Right renal pelvis (tissue), 4 donors: ENCODE data around the gene CYP26B1. TPM values are rescaled to one million over a fixed set of nuclear protein-coding genes. Genes with fewer than 3 reads are reported as not detected.
A peak's percentile ranks its signal among the peaks of the same experiment; 100 is the strongest.

ENCODE experiments used
- DNase-seq, 4 donors: peaks; one replicate each; pipeline ENCODE4 v3.0.0-alpha.2; 2013; ENCODE audit warnings: low read depth in 4 of 4, low spot score in 3 of 4, missing footprints in 1 of 4
- polyA plus RNA-seq, 4 donors: library from polyadenylated mRNA; unstranded; fragments of 120-200 nt; gene quantifications; one replicate each; pipeline ENCODE4 v1.2.1, GENCODE V29; 2013; ENCODE audit not compliant: insufficient read length in 4 of 4

CYP26B1 gene
- 10 to 100 TPM; 14.8 to 20.6 (median 16.4) TPM for polyA plus RNA-seq

- DNase-seq: no peak
Observed at GRCh38 chr2:72147303-72147971, at the start of gene CYP26B1. TSS of gene CYP26B1 (minus strand) at chr2:72147862. CDS start at chr2:72147834, 28 bp downstream.

- no peak for DNase-seq
Observed at GRCh38 chr2:72193723-72194122, 46.1 kb upstream of the CYP26B1 start.

GRCh38 chr2:72191441-72191840, 43.8 kb upstream of the CYP26B1 start:
- no peak for DNase-seq

- DNase-seq: no peak
Observed at GRCh38 chr2:72185206-72185605, 37.5 kb upstream of the CYP26B1 start.

GRCh38 chr2:72183466-72183865, 35.8 kb upstream of the CYP26B1 start:
- no peak for DNase-seq

- peak in 2 of 4 donors; percentile 8 to 36 for DNase-seq
Observed at GRCh38 chr2:72183016-72183415, 35.4 kb upstream of the CYP26B1 start.

- no peak for DNase-seq
Observed at GRCh38 chr2:72182547-72182946, 34.9 kb upstream of the CYP26B1 start.

DNA sequence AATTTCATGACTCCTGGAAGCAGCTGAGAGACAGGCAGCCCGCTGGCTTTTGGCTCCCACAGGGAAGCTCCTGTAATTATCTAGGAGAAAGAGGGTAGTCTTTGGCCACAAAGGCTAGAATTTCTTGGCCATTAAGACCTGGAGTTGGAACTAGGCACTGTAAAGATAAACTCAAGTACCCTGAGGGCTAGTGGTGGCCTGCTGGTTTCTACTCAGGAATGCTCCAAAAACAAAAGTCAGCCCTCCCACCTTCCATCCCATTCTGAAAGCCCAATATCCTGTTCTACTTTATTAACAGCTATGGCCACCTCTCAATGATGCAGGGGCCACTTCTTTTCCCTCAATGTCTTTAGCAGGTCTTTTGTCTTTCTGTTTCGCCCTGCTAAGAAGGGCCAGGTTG, 34.0 kb upstream of the CYP26B1 start:
- DNase-seq: no peak

DNA sequence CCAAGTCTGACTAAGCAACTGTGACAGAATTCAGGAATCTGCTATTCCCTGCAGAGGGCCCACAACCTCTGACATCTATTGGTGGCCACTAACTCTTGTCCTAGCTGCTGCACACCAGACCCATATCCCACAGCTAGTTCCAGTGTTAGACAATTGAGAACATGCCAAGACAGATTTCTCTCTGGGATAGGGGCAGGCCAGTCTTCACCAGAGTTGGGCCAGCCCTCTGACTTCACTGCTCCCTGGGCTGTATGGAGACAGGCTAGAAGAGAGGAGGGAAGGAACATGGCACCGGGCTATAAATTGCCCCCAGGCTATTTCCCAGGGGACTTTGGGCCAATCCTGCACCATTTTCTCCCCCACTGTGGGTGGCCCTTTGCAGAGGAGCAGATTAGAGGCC, 32.7 kb upstream of the CYP26B1 start:
- no peak for DNase-seq

- no peak for DNase-seq
Observed at GRCh38 chr2:72178551-72178950, 30.9 kb upstream of the CYP26B1 start.

DNA sequence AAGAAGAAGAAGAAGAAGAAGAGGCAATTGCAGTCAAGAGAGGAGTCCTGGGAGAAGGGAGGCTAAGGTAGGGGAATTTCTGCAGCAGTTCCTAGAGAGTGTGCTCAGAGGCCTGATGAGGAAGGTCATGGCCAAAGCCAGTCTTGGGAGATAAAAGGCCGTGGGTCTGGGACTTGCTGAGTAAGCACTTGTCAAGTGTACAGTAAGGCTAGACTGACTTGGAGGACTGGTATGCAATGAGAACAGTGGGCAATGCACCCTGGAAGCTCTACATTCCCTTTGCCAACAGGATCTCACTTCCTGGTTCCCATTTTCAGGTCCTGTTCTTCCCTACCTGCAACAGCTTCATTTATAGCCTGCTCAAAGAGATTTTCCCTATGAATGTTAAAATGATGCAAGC, 28.6 kb upstream of the CYP26B1 start:
- no peak for DNase-seq

DNA sequence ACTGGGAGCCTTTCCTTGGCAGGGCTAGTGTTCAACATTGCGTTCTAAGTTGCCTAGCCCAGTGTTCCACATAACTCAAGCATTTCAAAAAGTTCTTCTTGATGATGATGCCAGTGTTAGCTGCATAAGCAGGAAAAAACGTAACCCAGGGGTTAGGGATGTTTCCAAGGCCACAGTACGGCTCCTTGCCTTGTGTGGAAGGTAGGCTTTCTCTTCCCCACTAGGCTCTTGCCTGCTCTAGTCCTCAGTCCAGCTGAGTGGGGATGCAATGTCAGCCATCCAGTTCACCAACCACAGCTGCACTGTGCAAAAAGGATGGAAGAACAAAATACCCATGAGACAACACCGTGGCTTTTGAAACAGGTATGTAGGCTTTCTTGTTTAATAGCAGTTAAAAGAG, 28.0 kb upstream of the CYP26B1 start:
- no peak for DNase-seq

DNA sequence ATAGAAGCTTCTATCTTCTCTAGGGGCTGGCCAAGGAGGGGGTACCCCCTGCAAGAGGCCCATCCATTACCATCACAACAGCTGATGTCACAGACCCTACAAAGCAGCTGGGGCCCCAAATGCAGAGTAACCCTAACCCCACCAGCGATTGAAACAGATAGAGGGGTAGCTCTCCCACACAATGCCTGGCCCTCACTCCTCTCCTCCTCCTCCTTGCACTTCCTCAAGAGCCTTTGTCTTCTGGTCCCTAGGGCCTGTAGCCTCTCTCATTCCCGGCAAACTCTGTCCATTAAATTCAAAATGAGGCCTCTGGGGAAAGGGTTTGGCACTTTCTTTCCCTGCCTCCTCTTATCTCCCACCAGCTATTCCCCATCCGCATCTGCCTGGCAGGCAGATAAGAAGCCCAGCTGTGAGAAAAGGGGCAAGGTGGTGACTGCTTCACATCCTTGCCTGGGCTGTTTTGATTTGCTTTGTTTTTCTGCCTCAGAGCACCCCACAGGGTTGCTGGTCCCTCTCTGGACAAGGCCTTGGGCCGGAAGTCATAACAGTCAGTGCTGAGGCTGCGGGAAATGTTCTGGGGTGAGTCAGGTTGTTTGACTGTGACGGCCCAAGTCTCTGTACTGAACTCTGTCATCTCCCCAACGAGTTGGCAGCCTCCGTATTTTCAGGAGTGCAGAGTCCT, 26.1 kb upstream of the CYP26B1 start:
- no peak for DNase-seq

DNA sequence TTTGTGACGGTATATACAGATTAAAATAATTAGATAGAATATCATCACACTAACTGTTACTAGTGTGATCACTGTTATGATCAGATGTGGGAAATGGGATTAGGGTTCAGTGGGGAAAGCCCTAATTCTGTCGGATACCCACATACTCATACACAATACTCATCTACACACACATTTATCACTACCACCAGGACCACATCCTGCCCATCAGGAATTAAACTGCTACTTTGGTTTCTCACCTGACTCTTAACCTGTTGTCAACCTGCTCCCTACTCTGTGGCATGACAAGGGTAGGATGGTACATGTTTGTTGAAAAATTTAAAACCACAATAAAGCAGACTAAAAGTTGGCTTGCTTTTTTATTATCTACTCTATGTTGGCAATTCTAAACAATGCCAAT, 24.8 kb upstream of the CYP26B1 start:
- DNase-seq: no peak

DNA sequence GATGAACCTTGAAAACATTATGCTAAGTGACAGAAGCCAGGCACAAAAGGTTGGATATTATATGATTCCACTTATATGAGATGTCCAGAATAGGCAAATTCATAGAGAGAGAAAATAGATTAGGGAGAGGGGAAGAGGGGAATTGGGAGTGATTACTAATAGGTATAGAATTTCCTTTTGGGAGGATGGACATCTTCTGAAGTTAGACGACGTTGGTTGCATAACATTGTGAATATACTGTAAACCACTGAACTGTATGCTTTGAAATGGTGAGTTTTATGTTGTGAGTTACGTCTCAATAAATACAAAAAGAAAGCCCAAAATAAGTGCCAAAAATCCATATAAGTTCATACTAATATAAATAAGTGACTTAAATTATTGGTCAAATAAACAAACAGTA, 18.6 kb upstream of the CYP26B1 start:
- no peak for DNase-seq

GRCh38 chr2:72165792-72166191, 18.1 kb upstream of the CYP26B1 start:
- DNase-seq: no peak

GRCh38 chr2:72162574-72162973, 14.9 kb upstream of the CYP26B1 start:
- no peak for DNase-seq

DNA sequence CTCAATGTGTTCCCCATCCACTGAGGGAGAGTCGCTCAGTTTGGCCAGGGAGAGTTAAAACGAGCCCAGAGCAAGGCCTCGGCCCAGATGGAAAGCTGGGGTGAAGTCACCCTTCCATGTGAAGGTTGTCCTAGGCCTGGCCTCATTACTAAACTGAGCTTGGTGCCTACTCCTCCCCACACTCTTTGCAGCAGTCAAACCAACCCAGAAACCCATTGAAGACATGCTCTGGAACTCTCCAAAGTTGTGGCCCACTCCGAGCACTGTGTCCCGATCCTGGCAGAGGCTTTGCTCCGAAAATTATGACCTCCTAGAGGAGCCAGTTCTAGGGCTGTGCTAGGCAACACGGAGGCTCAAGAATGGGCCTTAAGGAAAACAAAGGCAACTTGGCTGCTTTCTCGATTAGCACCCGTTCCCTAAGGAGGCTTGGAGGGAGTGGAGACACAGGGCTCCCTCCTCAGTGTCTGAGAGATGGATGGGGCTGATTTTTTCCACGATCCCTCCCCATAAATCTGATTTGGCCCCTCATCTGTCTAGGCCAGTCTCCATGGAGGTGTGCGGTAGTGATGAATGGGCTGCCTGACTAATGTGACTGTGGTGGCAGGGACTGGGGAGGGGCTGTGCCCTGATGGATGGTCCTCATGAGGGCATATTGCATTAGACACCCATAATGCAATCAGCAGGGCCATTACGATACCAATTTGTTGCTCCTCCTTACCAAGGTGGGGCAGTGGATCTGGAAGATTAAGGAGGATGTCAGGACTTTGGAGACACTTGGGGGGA, 11.7 kb upstream of the CYP26B1 start:
- no peak for DNase-seq

DNA sequence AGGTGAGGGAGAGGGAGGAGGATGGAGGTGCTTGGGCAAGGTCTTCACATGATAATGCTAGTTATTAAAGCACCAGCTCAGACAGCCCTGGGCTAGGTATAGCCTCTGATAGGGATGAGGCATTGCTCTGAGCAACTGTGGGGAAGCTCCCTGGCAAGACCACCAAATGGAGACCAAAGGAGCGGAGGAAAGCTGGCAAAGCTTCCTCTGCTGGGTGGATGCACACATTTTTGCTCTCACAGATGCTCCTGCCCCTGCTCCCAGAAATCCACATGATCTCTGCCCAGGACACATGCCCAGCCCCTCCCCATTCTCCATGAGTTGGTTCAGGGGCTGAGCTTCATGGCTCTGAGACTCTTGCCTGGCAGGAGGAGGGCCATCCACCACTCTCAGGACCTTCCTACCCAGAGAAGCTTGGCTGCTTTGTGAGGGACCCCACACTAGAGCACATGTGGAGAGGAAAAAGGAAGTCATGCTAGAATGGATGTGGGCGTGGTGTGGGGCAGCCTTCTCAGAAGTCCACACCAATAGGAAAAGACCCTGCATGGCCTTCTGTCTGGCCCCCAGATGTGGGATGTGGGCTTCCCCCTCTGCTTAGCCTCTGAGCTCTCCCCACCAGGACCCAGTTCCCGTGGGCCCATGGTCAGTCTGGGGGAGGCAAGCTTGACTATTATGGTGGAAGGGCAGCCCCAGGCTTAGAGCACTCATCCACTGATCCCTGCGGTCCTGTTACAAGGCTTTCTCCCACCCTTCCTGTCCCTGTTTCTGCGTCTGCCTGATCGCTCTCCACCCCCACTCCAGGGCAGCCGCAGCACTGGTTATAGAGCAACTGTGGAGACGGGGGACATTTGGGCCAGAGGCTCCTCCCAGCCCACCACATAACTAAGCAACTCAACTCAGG, 10.5 kb upstream of the CYP26B1 start:
- no peak for DNase-seq

DNA sequence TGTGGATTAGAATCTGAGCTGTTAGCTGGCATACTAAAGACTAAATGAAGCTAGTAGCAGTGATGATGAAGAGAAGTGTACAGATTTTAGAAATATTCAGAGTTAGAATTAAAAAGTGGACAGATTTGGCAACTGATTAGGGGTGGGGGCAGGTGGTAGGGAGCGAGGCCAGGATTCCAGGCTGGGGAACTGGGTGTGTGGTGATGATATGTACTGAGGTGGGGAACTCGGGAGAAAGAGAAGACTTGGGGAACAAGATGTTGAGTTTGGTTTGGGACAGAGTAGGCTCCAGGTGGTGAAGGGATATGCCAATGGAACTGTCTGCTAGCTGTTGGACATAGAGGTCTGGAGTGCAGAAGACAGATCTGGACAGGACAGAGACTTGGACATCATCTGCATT, 9.2 kb upstream of the CYP26B1 start:
- no peak for DNase-seq

DNA sequence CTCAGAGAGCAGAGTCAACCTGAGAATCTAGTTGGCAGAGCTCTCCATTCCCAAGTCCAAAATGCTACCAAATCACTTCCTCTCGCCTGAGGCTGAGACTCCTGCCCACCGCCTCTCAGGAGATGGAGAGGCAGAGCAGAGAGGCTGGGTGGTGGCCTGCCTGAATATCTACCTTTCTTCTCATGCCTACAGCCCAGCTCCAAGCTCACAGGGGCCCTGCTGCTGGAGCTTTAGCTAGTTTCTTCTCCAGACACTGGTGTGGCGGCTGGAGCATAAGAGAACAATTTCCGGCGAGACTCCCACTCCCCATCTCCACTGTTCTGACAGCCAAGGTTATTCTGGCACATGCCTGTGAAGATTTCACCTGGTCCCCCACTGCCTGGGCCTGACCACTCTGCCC, 8.1 kb upstream of the CYP26B1 start:
- no peak for DNase-seq
